Spinal cord (tissue), 10 donors: ENCODE measurements around the gene IFNA21. TPM values are rescaled to one million over a fixed set of nuclear protein-coding genes. Genes with fewer than 3 reads are reported as not detected.
"Not testable (repeated sequence)": the region's sequence is repeated elsewhere in the genome, so short reads cannot be mapped to it uniquely, and the experiment has no call there.

Experiments used
- DNase-seq, 6 donors: peaks; one replicate each; pipeline versions ENCODE4 v3.0.0 to v3.0.0-alpha.2; 2013 to 2015; ENCODE audit warnings: low spot score in 6 of 6, low read depth in 4 of 6
- H3K27ac ChIP-seq: one replicate; pipeline ENCODE4 v1.5.1; 2013; ENCODE audit warnings: low read depth, low read length, control low read depth
- H3K27me3 ChIP-seq: one replicate; pipeline ENCODE4 v1.6.1; 2013; ENCODE audit warnings: low read length; ENCODE audit not compliant: control insufficient read depth, insufficient read depth
- H3K36me3 ChIP-seq: one replicate; pipeline ENCODE4 v1.6.1; 2013; ENCODE audit warnings: low read length; ENCODE audit not compliant: control insufficient read depth, insufficient read depth
- H3K4me1 ChIP-seq: one replicate; pipeline ENCODE4 v1.6.1; 2013; ENCODE audit warnings: low read length; ENCODE audit not compliant: control insufficient read depth, insufficient read depth
- H3K4me3 ChIP-seq: one replicate; pipeline ENCODE4 v1.5.1; 2013; ENCODE audit warnings: low read depth, low read length, control low read depth
- H3K9me3 ChIP-seq: one replicate; pipeline ENCODE4 v1.6.1; 2013; ENCODE audit warnings: low read length; ENCODE audit not compliant: control insufficient read depth, insufficient read depth
- whole genome bisulfite sequencing: methylation state at CpG from one replicate; pipeline ENCODE4 v1.1.5; 2013; ENCODE audit warnings: missing lambda C conversion rate; ENCODE audit not compliant: insufficient coverage; 5-methylcytosine and 5-hydroxymethylcytosine counted together
- polyA plus RNA-seq, 2 donors: library from polyadenylated mRNA; unstranded; fragments of 120-200 nt; gene quantifications; one replicate each; pipeline ENCODE4 v1.2.1, GENCODE V29; 2013; ENCODE audit not compliant: insufficient read length in 2 of 2
- total RNA-seq, 2 donors: library from RNA; depleted of rRNA in 1 of 2; stranded (reverse); fragments of 120-200 nt in 1 of 2; fragments of >200 nt in 1 of 2; gene quantifications; one replicate each; pipeline versions ENCODE4 v1.2.3 to v1.2.4, GENCODE V29; 2013 to 2014
- donor health status: healthy.

The IFNA21 gene
- total and polyA plus RNA-seq, 4 donors, result not detected

- no peak for DNase-seq
- no peaks in the 10 kb centered on the region for H3K27me3 ChIP-seq
These were observed 13.0 kb downstream of the IFNA21 start for GRCh38 chr9:21153336-21154017.

DNA sequence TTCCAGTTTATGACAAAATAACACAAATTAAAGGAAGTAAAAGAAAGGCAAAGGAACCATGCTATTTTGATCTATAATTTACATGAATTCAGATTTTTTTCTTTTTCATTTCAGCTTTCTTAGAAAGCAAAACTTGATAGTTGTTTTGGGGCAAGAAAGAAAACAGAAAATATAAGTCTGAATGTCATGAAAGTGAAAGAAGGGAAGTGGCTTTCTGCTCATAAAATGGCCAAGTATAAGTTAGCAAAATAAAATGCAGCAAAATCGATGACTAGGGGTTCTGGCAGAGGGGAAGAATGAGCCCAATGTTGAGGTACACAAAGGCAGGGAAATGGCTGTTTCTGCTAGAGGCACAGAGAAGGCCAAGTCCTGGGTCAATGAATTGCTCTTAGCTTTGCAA is 21.9 kb downstream of the IFNA21 start:
- Histone ChIP-seq H3K4me3 (no peak overlapping the region), H3K36me3 (no peaks in the 10 kb centered on the region), H3K4me1 (no peaks in the 10 kb centered on the region), H3K27ac (no peak overlapping the region), H3K27me3 (no peaks in the 10 kb centered on the region), H3K9me3 (peaks cover 4% of the 10 kb centered on the region)
- DNase-seq, result no peak
- 81% methylated on average over 1 of the region's 1 CpG for WGBS

More at GRCh38 chr9:21153336-21154017, 13.0 kb downstream of the IFNA21 start:
- no CpG with 5 or more reads among the region's 3 CpGs for WGBS
- H3K4me1 ChIP-seq, result no peaks in the 10 kb centered on the region
- no peaks in the 10 kb centered on the region for H3K36me3 ChIP-seq
- H3K9me3 ChIP-seq, result peaks cover 2% of the 10 kb centered on the region
- H3K27ac ChIP-seq, result no peak overlapping the region
- no peak overlapping the region for H3K4me3 ChIP-seq

- H3K36me3 ChIP-seq, result no peaks in the 10 kb centered on the region
- no CpG with 5 or more reads among the region's 1 CpG for WGBS
- H3K27ac ChIP-seq, result no peak within 1 kb of the TSS
- H3K4me3 ChIP-seq, result no peak within 1 kb of the TSS
- H3K4me1 ChIP-seq, result no peaks in the 10 kb centered on the region
- H3K9me3 ChIP-seq, result no peaks in the 10 kb centered on the region
- DNase-seq, result no peak
- H3K27me3 ChIP-seq, result no peaks in the 10 kb centered on the region
These were observed 25.0 kb downstream of the IFNA21 start, which contains the start of gene IFNW1 for GRCh38 chr9:21141427-21141882. Gene IFNW1, minus strand, starts transcription at chr9:21141832. Its CDS starts 262 bp downstream, at chr9:21141570.

GRCh38 chr9:21137020-21137419 is 29.4 kb downstream of the IFNA21 start:
- no peak overlapping the region for H3K27ac ChIP-seq
- H3K36me3 ChIP-seq, result no peaks in the 10 kb centered on the region
- no peaks in the 10 kb centered on the region for H3K4me1 ChIP-seq
- no peaks in the 10 kb centered on the region for H3K27me3 ChIP-seq
- no peak overlapping the region for H3K4me3 ChIP-seq
- DNase-seq, result no peak
- WGBS, result no CpG with 5 or more reads among the region's 1 CpG
- no peaks in the 10 kb centered on the region for H3K9me3 ChIP-seq

GRCh38 chr9:21135736-21136135 is 30.7 kb downstream of the IFNA21 start:
- Histone ChIP-seq H3K9me3 (no peaks in the 10 kb centered on the region), H3K27ac (no peak overlapping the region), H3K4me1 (no peaks in the 10 kb centered on the region), H3K36me3 (no peaks in the 10 kb centered on the region), H3K27me3 (no peaks in the 10 kb centered on the region), H3K4me3 (no peak overlapping the region)
- DNase-seq, result no peak
- 75% methylated on average over 2 of the region's 3 CpGs for WGBS

- H3K9me3 ChIP-seq, H3K27me3 ChIP-seq, H3K4me3 ChIP-seq, DNase-seq, H3K36me3 ChIP-seq, H3K27ac ChIP-seq, H3K4me1 ChIP-seq: not testable (repeated sequence)
These were observed 38.3 kb downstream of the IFNA21 start for GRCh38 chr9:21128186-21128585.

GRCh38 chr9:21121595-21122251 is 44.7 kb downstream of the IFNA21 start:
- Histone ChIP-seq H3K27ac (no peak overlapping the region), H3K4me1 (no peaks in the 10 kb centered on the region), H3K36me3 (no peaks in the 10 kb centered on the region), H3K27me3 (no peaks in the 10 kb centered on the region), H3K4me3 (no peak overlapping the region), H3K9me3 (no peaks in the 10 kb centered on the region)
- 95% methylated on average over 3 of the region's 4 CpGs for WGBS
- DNase-seq, result no peak

GRCh38 chr9:21121079-21121478 is 45.4 kb downstream of the IFNA21 start:
- Histone ChIP-seq H3K9me3 (no peaks in the 10 kb centered on the region), H3K4me3 (no peak overlapping the region), H3K27ac (no peak overlapping the region), H3K4me1 (no peaks in the 10 kb centered on the region), H3K36me3 (no peaks in the 10 kb centered on the region), H3K27me3 (no peaks in the 10 kb centered on the region)
- DNase-seq, result no peak
- WGBS, result 90% methylated on average over 1 of the region's 2 CpGs

GRCh38 chr9:21119093-21119770 is 47.2 kb downstream of the IFNA21 start:
- no peaks in the 10 kb centered on the region for H3K36me3 ChIP-seq
- no peak overlapping the region for H3K4me3 ChIP-seq
- no peak for DNase-seq
- no peak overlapping the region for H3K27ac ChIP-seq
- WGBS, result 73% methylated on average over 5 of the region's 7 CpGs
- no peaks in the 10 kb centered on the region for H3K9me3 ChIP-seq
- no peaks in the 10 kb centered on the region for H3K27me3 ChIP-seq
- no peaks in the 10 kb centered on the region for H3K4me1 ChIP-seq
